ENCODE data around the gene DMRT3.

The DMRT3 gene

DNA sequence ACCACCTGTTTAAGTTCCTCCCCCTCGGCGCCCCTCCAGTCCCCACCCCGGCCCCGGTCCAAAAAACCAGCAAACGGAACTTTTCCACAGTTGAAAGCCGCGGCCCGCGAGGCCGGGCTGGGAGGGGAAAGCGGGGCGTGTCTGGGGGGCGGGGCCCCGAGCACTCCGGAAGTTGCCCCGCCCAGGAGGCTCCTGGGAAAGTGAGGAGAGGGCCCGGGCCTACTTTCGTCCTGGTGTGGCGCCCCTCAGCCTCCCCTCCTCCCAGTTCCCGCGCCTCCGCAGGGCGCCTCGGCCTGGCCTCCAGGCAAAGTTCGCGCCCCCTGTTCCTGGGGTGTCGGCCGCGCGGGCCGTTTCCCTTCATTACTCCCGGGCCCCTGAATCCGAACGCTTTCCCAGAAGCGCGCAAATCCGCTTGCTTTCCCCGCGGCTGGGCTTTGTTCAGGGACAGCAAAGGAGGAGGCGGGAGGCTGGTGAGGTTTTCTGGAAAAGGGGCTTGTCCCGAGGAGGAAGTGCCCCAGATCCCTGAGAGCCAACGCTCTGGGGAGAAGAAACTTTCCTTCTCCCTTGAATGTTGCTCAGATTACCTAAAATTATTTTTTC lies 4.5 kb upstream of the DMRT3 start:
- TF ChIP-seq POLR2AphosphoS5 (IDR thresholded peaks at IDR 0.05; ENCODE audit: low read depth) (no peak), GABPA (IDR thresholded peaks at IDR 0.05; ENCODE audit: low read depth) (no peak)
- TF ChIP-seq, protein P1, sequence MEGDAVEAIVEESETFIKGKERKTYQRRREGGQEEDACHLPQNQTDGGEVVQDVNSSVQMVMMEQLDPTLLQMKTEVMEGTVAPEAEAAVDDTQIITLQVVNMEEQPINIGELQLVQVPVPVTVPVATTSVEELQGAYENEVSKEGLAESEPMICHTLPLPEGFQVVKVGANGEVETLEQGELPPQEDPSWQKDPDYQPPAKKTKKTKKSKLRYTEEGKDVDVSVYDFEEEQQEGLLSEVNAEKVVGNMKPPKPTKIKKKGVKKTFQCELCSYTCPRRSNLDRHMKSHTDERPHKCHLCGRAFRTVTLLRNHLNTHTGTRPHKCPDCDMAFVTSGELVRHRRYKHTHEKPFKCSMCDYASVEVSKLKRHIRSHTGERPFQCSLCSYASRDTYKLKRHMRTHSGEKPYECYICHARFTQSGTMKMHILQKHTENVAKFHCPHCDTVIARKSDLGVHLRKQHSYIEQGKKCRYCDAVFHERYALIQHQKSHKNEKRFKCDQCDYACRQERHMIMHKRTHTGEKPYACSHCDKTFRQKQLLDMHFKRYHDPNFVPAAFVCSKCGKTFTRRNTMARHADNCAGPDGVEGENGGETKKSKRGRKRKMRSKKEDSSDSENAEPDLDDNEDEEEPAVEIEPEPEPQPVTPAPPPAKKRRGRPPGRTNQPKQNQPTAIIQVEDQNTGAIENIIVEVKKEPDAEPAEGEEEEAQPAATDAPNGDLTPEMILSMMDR (IDR thresholded peaks at IDR 0.05; ENCODE audit: insufficient read depth, low read length), result no peak
- no peak for DNase-seq (ENCODE audit: low read depth in 1 of 2, low spot score in 1 of 2)
- peak overlapping the region; percentile 43 for H3K4me3 ChIP-seq (replicated peaks; ENCODE audit: insufficient read depth, low read length)
- no peak overlapping the region for H3K27ac ChIP-seq (replicated peaks)
- H3K27me3 ChIP-seq (ENCODE audit: insufficient read depth, poor library complexity, severe bottlenecking), result peaks cover 94% of the 10 kb centered on the region

GRCh38 chr9:972501-973294 lies 3.8 kb upstream of the DMRT3 start:
- no peak overlapping the region for H3K27ac ChIP-seq (replicated peaks)
- no peak overlapping the region for H3K4me3 ChIP-seq (replicated peaks; ENCODE audit: insufficient read depth, low read length)
- no peak for DNase-seq (ENCODE audit: low read depth in 1 of 2, low spot score in 1 of 2)
- no peak for TF ChIP-seq SPI1 (IDR thresholded peaks at IDR 0.05; ENCODE audit: borderline replicate concordance, low read depth)
- no peak for TF ChIP-seq POLR2AphosphoS5 (IDR thresholded peaks at IDR 0.05; ENCODE audit: low read depth)
- no peak for TF ChIP-seq REST (IDR thresholded peaks at IDR 0.05; ENCODE audit: insufficient replicate concordance, low read depth)
- TF ChIP-seq, protein P1 (IDR thresholded peaks at IDR 0.05; ENCODE audit: insufficient read depth, low read length), result no peak
- no peak for TF ChIP-seq GABPA (IDR thresholded peaks at IDR 0.05; ENCODE audit: low read depth)
- H3K27me3 ChIP-seq (ENCODE audit: insufficient read depth, poor library complexity, severe bottlenecking), result peaks cover 93% of the 10 kb centered on the region

DNA sequence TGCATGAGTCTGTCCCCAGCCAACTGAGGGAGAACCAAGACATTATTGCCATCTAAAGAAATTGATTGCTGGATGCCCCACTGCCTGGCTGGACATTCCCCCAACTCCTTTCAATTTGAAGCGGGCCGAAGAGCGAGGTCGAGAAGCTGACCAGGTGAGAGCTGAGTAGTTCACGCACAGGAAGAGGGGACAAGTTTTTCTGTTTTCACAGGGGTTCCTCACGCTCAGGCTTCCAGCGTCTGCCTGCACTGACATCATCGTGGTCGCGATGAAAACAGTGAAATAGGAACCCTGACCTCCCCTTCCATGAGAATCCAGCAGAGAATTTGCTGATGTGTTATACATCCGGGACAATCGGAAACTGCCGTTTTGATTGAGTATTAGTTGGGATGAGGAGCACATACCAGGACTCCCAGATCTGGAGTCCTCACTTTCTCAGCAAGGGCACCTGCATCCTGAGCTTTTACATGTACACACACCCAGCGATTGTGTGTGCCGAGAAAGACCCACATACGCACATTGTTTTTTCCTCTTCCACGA lies 3.1 kb upstream of the DMRT3 start:
- H3K27me3 ChIP-seq (ENCODE audit: insufficient read depth, poor library complexity, severe bottlenecking), result peaks cover 94% of the 10 kb centered on the region
- DNase-seq (ENCODE audit: low read depth in 1 of 2, low spot score in 1 of 2), result no peak
- no peak overlapping the region for H3K27ac ChIP-seq (replicated peaks)
- no peak overlapping the region for H3K4me3 ChIP-seq (replicated peaks; ENCODE audit: insufficient read depth, low read length)
- TF ChIP-seq, protein P1 (IDR thresholded peaks at IDR 0.05; ENCODE audit: insufficient read depth, low read length), result no peak
- TF ChIP-seq POLR2AphosphoS5 (IDR thresholded peaks at IDR 0.05; ENCODE audit: low read depth), result no peak
- TF ChIP-seq REST (IDR thresholded peaks at IDR 0.05; ENCODE audit: insufficient replicate concordance, low read depth), result no peak
- TF ChIP-seq SPI1 (IDR thresholded peaks at IDR 0.05; ENCODE audit: borderline replicate concordance, low read depth), result no peak
- TF ChIP-seq GABPA (IDR thresholded peaks at IDR 0.05; ENCODE audit: low read depth), result no peak
